GM23248 (cell line): ENCODE results near the gene IMP3.

Experiments
- EZH2 ChIP-seq: fragments of 200-600 bp; sonication (generic); IDR thresholded peaks from 2 replicates; pipeline ENCODE4 v1.6.1; 2018; ENCODE audit warnings: antibody characterized with exemption, mild to moderate bottlenecking; ENCODE audit not compliant: insufficient read depth, poor library complexity, severe bottlenecking
- EZH2phosphoT487 ChIP-seq: fragments of 200-600 bp; sonication (generic); IDR thresholded peaks from 2 replicates; pipeline ENCODE4 v1.6.1; 2018; ENCODE audit warnings: antibody characterized with exemption, moderate library complexity, mild to moderate bottlenecking, low read depth; ENCODE audit not compliant: insufficient read depth

- TF ChIP-seq EZH2 (no peak), EZH2phosphoT487 (no peak)
These were observed at the start of gene IMP3 for GRCh38 chr15:75639709-75640482.
